GM21717 (cell line): ENCODE results near the gene CD38.
"Not testable (repeated sequence)": the region's sequence is repeated elsewhere in the genome, so short reads cannot be mapped to it uniquely, and the experiment has no call there.

Experiments
- ATAC-seq: cut with Tn5 transposase; IDR thresholded peaks from one replicate; pipeline ENCODE4 v1.9.1; 2021; ENCODE audit warnings: mild to moderate bottlenecking, moderate library complexity; ENCODE audit not compliant: unreplicated experiment

Gene CD38

DNA sequence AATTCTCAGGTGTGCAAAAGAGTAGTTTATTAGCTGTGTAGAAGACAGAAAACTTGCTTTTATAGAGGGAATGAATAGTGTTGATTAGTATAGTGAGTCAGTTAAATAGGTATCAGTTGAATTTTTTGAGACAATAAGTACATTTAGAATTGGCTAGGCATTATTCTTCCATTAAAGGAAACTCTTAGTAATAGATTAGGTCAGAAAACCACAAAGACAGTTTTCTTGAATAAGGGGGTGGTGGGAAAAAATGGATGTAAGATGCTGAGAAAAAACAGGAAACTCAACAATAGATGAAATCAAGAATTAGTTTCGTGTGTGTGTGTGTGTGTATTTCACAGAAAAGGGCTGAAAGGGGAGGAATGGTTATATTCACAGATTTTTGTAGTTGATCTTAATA, 16.8 kb downstream of the CD38 start:
- ATAC-seq, result no peak

DNA sequence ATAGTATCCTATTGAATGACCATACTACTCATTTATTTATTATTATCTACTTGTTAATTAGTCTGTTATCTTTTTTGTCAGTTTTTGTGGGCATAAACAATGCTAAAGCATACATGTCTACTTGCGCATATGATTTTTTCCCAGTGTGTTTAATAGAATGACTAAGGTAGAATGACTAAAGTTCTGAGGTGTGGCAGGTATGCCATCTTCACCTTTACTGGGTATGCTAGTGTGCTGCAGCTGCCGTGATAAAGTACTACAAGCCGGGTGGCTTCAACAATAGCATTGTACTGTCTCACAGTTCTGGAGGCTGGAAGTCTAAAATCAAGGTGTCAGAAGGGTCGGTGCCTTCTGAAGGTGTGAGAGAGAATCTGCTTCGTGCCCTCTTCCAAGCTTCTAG, 19.2 kb downstream of the CD38 start:
- ATAC-seq, result no peak

DNA sequence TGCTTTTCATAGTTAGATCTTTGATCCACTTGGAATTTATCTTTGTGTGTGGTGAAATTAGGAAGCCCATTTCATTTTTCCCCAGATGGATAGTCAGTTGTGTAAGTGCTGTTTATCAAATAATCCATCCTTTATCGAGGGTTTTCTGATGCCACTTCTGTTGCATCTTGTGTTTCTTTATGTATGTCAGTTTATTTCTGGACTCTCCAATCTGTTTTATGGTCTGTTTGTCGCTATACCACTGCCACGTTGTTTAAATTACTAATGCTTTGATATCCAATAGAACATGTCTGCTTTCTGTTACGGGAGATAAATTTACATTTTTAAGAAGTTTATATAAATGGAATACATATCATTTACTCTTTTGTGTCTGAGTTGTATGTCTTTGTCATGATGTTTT, 21.0 kb downstream of the CD38 start:
- no peak for ATAC-seq

DNA sequence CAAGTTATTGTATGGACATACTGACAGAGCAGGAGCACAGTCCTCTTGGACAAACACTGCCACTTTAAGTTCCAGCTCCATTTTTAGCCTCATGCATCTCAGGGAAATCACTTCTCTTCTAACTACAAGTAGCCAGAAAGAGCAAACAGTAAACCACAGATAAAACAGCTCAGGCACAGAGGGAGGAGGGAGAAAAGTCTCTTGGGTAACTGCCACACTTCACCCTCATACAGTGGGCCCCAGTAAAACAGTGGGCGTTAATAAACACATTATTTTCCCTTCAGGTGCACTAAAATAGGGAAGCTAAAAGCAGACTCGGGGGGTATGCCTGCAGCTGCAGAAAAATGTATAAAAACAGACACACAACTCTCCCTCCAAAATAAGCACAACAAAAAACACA, 21.6 kb downstream of the CD38 start:
- no peak for ATAC-seq

DNA sequence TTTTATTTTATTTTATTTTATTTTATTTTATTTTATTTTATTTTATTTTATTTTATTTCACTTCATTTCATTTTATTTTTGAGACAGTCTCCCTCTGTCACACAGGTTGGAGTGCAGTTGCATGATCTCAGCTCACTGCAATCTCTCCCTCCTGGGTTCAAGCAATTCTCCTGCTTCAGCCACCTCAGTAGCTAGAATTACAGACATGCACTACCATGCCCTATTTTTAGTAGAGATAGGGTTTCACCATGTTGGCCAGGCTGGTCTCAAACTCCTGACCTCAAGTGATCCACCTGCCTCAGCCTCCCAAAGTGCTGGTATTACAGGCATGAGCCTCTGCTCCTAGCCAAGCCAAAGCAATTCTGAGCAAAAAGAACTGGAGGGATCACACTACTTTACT, 24.4 kb downstream of the CD38 start:
- not testable (repeated sequence) for ATAC-seq

DNA sequence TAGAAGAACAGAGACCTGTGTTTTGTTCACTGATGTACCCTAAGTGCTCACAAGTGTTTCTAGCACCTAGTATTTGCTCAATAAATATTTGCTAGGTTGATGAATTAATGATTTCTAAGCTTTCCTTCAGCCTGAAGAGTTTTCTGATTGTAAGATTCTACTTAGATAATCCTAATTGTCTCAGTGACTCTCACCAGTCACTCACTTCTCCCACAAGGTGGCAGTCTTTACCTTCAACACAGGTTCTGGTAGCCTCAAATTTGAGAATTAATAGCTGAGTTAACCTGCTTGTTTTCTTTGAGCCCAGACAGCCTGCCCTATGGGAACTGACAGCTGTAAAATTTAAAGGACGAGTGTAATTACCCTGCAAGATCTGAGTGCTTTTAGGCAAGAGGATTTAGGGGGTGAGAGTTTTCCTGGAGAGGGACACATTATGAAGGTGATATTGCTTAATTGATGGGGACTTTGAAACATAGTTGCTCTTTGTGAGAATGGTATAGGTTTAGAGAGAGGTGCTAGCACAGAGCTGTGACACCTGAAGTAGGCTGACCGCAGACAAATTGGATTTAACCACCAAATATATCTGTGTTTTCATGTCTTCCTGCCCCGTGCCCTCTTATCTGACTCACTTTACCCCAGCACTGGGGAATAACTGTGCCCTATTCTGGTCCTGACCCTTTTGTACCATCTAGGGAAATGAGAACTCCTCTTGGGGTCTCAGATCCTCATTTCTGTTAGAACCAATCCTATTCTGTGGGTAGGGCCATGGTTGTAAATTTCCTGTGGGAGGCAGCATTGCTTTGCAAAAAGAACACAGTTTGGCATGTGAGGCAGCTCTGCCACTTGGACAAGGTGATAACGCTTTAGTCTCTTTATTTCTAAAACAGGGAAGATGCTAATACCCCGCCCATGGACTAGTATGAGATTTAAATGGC, 27.7 kb downstream of the CD38 start:
- peak; percentile 53 for ATAC-seq

DNA sequence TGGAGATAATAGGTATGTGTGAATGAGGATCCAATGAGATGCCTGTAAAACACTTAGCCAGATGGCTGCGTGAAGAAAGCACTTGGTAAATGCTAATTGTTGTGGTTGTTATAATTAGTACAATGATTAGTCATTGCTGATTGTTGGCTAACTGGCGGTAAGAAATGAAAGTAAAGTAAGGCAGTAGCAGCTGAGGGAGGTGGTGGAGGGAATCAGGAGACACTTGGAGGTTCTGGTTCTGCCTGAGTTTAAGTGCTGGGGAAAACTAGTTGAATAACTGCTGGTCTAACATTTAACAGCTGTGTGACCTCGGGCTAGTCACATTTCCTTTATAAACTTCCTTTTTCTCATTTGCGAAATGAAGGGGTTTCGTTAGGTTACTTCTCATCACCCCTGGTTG, 30.9 kb downstream of the CD38 start:
- ATAC-seq, result peak; percentile 79

DNA sequence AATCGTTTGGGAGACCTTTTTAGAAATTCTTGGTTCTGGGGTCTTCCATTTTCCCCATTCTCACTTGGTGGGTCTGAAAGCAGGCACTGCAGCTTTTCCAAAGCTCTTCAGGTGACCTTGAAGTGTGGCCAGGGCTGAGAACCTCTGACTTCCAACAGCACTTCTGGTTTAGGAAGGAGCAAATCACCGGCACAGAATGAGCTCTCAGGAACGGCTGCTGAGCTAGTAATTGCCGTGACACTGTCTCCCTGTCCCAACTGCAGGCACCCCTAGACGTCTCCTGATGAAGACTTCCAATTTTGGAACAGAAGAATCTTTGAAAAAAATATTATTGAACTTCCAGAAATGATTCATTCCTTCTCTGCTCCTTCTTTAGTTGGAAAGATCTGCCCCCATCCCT, 31.3 kb downstream of the CD38 start:
- ATAC-seq, result no peak

DNA sequence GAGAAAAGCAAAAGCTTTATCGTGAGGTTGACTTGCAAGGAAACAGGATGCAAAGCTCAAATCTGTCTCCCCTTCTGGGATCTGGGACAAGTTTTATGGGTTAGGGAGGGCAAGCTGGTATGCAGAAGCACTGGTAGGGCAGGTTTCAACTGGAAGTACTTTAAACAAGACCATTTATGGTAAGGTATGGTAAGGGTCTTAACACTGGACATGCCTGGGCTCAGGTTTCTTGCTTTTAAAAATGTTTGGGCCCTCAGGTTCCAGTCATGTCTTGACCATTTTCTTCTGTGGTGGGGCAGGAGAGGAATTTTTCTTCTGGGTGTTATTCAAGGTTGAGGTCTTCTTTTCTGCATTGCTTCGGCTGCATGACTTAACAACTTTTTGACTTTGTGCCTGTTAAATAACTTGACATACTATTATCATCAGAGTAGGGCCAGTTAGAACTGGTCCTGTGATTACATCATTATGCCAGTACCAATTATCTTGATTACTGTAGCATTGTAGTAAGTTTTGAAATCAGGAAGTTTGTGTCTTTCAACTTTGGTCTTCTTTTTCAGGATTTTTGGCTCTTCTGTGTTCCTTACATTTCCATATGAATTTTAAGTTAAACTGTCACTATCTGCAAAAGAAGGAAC, 33.7 kb downstream of the CD38 start:
- ATAC-seq, result no peak

DNA sequence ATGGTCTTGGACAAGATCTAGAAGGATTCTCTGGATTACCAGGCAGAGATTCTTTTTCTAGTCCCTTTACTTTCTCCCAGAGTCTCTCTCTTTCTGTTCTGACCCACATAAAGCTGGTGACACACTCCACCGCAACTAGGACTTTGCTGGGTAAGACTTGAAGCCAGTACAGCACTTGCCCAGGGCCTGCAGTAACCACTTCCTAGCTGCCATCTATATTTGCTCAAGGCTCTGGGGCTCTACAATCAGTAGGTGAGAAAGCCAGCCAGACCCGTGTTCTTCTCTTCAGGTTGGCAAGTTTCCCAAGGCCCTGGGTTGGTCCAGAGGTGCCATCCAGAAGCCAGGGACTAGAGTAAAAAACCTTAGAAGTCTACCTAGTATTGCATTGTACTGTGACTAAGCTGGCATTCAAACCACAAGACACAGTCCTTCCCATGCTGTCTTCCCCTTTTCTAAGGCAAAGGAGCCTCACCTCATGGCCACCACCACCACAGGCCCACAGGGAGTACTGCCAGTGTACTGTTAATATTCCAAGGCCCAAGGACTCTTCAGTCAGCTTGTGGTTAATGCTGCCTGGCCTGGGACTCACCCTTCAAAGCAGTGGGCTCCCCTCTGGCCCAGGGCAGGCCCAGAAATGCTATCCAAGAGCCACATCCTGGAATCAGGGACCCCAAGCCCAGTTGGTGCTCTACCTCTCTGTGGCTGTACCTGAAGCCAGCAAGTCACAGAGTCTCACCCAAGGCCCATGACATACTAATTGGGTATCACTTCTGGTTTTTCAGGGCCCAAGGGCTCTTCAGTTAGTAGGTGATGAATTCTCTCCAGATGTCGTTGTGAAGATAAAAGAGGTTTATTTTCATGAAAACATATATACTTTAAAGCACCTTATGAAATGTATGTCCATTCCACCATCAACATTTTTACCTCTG, 54.7 kb downstream of the CD38 start:
- no peak for ATAC-seq

DNA sequence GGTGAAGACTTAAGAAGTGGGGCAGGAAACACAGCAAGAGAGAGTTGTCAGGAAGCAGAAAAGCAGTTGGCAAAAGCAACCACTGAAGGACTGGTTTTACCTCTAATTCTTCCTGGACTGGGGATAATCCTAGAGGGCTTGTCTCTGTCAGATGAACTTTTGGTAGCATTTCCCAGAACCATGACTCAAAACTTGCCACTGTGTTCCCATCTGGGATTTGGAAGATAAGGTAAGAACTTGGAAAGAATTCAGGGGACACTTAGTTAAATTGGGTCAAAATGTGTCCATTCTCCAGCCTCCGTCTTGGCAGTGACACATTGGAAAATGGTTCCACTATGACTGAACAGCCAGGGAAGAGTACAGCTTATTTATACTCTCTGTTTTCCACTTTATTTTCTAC, 55.7 kb downstream of the CD38 start:
- no peak for ATAC-seq

DNA sequence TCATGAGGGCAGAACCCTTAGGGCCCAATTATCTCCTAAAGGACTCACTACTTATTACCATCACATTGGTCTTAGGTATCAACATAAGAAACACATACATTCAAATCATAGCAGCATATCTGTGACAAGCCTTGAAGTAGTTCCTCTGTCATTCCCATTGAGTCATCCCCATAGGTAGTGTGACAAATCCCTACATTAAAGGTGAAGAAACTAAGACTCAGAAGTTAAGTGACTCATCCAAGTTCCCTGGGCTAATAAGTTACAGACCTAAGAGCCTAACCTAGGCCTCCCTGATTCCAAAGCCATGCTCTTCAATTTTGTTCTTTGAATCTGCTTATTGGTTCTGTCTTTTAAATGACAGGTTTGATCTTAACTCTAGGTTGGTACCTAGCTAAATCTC, 58.2 kb downstream of the CD38 start:
- peak; percentile 52 for ATAC-seq

DNA sequence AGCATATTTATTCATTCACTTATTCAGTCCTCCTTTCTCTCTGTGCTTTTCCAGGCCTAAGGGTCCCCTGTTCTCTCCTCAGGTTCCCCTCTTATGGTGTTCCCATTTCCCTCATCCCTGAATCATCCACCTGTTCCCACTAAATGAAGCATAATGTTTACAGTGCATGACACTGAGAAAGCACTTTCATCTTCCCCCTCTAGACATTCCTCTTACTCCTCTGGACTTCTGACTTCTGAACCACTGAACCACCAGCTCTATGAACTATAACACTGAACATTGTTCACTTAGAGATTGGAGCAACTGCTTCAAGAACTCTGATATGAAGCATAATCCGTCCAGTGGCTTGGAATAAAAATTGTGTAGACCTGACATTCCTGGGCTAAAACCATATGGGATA, 59.5 kb downstream of the CD38 start:
- no peak for ATAC-seq

DNA sequence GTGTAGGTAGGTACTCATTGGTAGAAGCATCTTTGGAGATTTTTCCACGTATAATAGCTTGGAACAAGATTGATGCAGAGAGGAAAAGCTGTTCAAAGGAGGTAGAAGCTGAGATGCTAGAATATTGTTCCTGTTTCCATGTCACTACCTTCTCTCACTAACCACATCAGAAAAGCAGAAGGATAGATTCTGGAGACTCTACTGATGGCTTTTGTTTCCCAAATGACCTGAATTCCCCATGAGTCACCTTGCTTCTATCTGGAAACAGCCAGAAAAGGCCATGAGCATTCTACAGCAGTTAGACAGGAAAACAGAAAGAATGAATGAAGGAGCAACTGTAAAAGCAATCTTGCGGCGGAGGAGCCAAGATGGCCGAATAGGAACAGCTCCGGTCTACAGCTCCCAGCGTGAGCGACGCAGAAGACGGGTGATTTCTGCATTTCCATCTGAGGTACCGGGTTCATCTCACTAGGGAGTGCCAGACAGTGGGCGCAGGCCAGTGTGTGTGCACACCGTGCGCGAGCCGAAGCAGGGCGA, 63.1 kb downstream of the CD38 start:
- ATAC-seq, result not testable (repeated sequence)

DNA sequence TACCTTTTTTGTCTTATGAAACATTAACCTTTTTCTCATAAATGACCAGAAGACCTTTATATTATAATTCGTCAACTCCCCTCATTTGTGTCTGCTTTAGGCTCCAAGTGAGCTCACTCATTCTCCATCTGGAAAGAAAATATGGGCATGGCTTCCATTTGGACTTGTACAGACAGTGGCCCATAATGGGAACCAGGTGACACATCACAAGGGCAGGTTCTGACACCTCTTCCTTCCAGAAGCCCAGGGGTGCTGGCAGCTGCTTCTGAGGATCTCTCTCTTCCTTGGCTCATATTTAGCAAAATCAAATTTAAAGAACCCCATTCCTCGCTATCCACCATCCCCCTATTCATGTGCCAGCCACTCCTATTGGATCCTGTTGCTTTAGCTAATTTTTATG, 69.6 kb downstream of the CD38 start:
- no peak for ATAC-seq

DNA sequence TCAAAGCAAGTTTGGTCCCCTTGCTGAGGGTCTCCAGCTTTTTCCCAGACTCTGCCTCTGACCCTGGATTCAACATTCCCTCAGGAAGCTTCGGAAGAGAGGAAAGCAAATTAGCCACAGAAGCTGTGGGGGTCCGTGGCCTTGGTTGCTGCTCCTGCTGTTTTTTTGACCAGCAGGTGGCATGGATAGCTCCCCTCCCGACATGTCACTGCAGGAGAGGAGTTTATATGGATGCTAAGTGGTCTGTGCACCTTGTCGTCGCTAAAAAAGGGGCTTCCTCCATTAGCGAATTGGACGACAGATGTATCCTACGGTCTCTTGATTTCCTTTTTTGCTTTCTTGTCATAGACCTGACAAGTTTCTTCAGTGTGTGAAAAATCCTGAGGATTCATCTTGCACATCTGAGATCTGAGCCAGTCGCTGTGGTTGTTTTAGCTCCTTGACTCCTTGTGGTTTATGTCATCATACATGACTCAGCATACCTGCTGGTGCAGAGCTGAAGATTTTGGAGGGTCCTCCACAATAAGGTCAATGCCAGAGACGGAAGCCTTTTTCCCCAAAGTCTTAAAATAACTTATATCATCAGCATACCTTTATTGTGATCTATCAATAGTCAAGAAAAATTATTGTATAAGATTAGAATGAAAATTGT, 70.2 kb downstream of the CD38 start:
- no peak for ATAC-seq

DNA sequence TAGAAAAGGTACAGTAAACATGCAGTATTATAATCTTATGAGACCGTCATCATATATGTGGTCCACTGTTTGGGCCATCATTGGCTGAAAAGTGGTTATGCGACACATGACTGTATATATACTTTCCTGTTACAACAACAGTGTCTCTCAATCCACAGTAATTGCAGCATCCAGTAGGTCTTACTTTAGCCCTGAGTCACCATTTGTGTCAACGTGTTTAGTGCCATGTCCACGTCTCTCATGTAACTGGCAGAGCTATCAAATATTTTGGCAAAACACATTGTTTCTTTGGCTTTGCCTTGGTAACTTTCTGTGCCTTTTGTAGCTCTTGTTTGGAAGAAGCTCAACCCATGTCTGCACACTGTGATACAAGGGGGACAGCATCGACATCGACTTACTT, 73.8 kb downstream of the CD38 start:
- no peak for ATAC-seq

DNA sequence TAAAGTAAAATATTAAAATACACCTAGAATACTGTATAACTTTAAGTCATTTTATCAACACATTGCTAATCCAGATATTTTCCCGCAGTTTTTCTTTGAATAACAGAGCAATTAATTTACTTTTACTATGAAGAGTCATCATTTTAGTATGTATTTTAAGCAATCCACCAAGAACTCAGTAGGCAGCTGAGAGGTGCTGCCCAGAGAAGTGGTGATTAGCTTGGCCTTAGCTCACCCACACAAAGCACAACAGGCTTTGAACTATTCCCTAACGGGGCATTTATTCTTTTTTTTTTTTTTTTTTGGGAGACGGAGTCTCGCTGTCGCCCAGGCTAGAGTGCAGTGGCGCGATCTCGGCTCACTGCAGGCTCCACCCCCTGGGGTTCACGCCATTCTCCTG, 74.4 kb downstream of the CD38 start:
- ATAC-seq, result no peak

DNA sequence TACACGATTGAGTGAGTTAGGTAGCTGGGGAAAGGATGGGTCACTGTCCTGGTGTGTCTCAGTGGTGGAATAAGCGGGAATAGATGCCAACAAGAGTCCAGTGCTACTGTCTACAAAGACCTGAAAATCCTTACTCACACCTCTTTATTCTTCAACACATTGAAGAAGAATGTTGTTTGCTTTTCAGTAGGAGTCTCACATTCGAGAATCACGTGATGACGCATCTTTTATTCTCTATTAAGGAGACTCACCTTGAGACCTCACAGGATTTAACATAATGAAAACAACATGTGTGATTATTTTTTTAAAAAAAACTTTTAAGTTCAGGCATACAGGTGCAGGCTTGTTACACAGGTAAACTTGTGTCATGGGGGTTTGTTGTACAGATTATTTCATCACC, 75.2 kb downstream of the CD38 start:
- ATAC-seq, result no peak

DNA sequence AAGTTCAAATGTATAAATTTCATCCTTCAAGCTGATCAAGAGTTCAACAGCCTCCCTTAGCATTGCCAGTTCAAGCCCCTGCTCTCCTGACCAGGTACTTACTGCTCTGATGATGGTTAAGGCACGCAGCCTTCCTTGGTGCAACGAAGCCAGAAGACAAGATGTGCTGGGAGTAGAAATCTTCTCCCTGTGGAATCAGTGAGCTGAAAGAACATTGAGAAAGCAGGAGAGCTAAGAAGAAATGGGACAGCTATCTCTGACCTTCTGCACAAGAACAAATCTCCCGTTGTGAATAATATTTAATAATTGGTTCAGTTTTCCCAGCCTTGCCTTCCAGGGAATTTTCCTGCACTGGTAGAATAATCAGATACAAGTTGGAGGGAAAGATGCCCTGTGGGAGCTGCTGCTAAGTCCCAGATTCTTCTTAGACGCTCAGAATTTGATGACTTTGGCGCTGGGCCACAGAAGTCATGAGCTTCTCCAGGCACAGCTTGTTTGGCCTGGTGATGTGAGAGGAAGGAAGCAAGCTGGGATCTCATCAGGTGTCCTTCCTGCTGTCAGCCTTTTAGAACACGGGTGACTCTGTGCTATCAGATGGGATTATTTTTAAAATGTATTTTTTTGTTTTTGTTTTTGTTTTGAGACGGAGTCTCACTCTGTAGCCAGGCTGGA, 77.8 kb downstream of the CD38 start:
- ATAC-seq, result no peak
